ENCODE data around the gene ZNF385C. TPM values are rescaled to one million over a fixed set of nuclear protein-coding genes. Genes with fewer than 3 reads are reported as not detected.

Gene ZNF385C
- total and polyA plus RNA-seq, 2 of the 13 experiments (the other 11 are each of a cell fraction or from before 2014, with no cell fraction given), result 2.3 to 6.1 TPM

- TF ChIP-seq BATF2 (CRISPR knock-in tag; IDR thresholded peaks at IDR 0.05), result no peak
- TF ChIP-seq MEIS2 (CRISPR knock-in tag; IDR thresholded peaks at IDR 0.05), result no peak
- TF ChIP-seq ZNF142 (CRISPR knock-in tag; IDR thresholded peaks at IDR 0.05), result peak; percentile 63; the same call in 1 of the 2 replicates
- TF ChIP-seq XRCC5 (optimal IDR thresholded peaks at IDR 0.05; ENCODE audit: low read length), result no peak
- no peak for TF ChIP-seq STAT6 (CRISPR knock-in tag; IDR thresholded peaks at IDR 0.05; ENCODE audit: borderline replicate concordance)
- TF ChIP-seq MTA1 (CRISPR knock-in tag; IDR thresholded peaks at IDR 0.05; ENCODE audit: borderline replicate concordance), result peak; percentile 30; the same call in 1 of the 2 replicates
- 0 out of 2 replicates have a peak, but pooled peaks have one; percentile 33 for TF ChIP-seq ZNF749 (CRISPR knock-in tag; IDR thresholded peaks at IDR 0.05; ENCODE audit: borderline replicate concordance)
- TF ChIP-seq SRSF4 (IDR thresholded peaks at IDR 0.05; ENCODE audit: low read depth, low read length, poor library complexity, severe bottlenecking), result no peak
- TF ChIP-seq ZBTB46 (CRISPR knock-in tag; IDR thresholded peaks at IDR 0.05; ENCODE audit: borderline replicate concordance), result 0 out of 2 replicates have a peak, but pooled peaks have one; percentile 35
- TF ChIP-seq SRSF9 (IDR thresholded peaks at IDR 0.05; ENCODE audit: borderline replicate concordance, insufficient read depth, low read depth, low read length, poor library complexity, severe bottlenecking), result no peak
- no peak for TF ChIP-seq ZNF143 (CRISPR knock-in tag; IDR thresholded peaks at IDR 0.05)
- TF ChIP-seq KLF15 (CRISPR knock-in tag; IDR thresholded peaks at IDR 0.05; ENCODE audit: borderline replicate concordance), result no peak
- TF ChIP-seq HNF4A (CRISPR knock-in tag; IDR thresholded peaks at IDR 0.05), result 0 out of 2 replicates have a peak, but pooled peaks have one; percentile 5
These were observed 46.6 kb downstream of the ZNF385C start (continued) for GRCh38 chr17:42051645-42052044.
